GM18511 (cell line): Measurements from ENCODE around the gene MBL2.
A peak's percentile ranks its signal among the peaks of the same experiment; 100 is the strongest.

ENCODE experiments used
- ATAC-seq: cut with Tn5 transposase; IDR thresholded peaks from one replicate; pipeline ENCODE4 v1.9.1; 2021; ENCODE audit warnings: mild to moderate bottlenecking, moderate library complexity; ENCODE audit not compliant: unreplicated experiment

The MBL2 gene

GRCh38 chr10:52772623-52773022, at the start of gene MBL2:
MBL2 (minus strand) TSS chr10:52772784; CDS start chr10:52771635, 1,149 bp downstream.
- no peak for ATAC-seq

GRCh38 chr10:52820309-52820708, 47.7 kb upstream of the MBL2 start:
- no peak for ATAC-seq

GRCh38 chr10:52818019-52818418, 45.4 kb upstream of the MBL2 start:
- ATAC-seq: peak; percentile 92

- peak; percentile 46 for ATAC-seq
These were observed 41.9 kb upstream of the MBL2 start for GRCh38 chr10:52814506-52814905.

- no peak for ATAC-seq
These were observed 39.2 kb upstream of the MBL2 start for GRCh38 chr10:52811776-52812175.

GRCh38 chr10:52810761-52811160, 38.2 kb upstream of the MBL2 start:
- ATAC-seq: no peak

- ATAC-seq: peak; percentile 72
These were observed 35.2 kb upstream of the MBL2 start for GRCh38 chr10:52807803-52808202.

- no peak for ATAC-seq
These were observed 33.1 kb upstream of the MBL2 start for GRCh38 chr10:52805414-52806285.

GRCh38 chr10:52801947-52802346, 29.4 kb upstream of the MBL2 start:
- no peak for ATAC-seq

- ATAC-seq: no peak
These were observed 13.5 kb upstream of the MBL2 start for GRCh38 chr10:52786098-52786497.

- ATAC-seq: no peak
These were observed 12.8 kb upstream of the MBL2 start for GRCh38 chr10:52785418-52785817.

- ATAC-seq: no peak
These were observed 11.1 kb upstream of the MBL2 start for GRCh38 chr10:52783726-52784125.

- ATAC-seq: no peak
These were observed 10.0 kb upstream of the MBL2 start for GRCh38 chr10:52782554-52782953.

GRCh38 chr10:52780391-52781155, 8.0 kb upstream of the MBL2 start:
- ATAC-seq: peak; percentile 25

- ATAC-seq: peak; percentile 94
These were observed 7.2 kb upstream of the MBL2 start for GRCh38 chr10:52779541-52780390.

GRCh38 chr10:52778511-52779392, 6.2 kb upstream of the MBL2 start:
- ATAC-seq: no peak

GRCh38 chr10:52777414-52777813, 4.8 kb upstream of the MBL2 start:
- no peak for ATAC-seq

- ATAC-seq: no peak
These were observed 3.9 kb upstream of the MBL2 start for GRCh38 chr10:52776471-52776903.

GRCh38 chr10:52775132-52775647, 2.6 kb upstream of the MBL2 start:
- ATAC-seq: no peak

- no peak for ATAC-seq
These were observed 2.1 kb upstream of the MBL2 start for GRCh38 chr10:52774600-52775106.
